Panc1 (cell line): Measurements from ENCODE around the gene XIRP2.
A peak's percentile ranks its signal among the peaks of the same experiment; 100 is the strongest.

Experiments used
- POLR2AphosphoS5 ChIP-seq: IDR thresholded peaks from 2 replicates; pipeline ENCODE4 v1.6.1; 2012; ENCODE audit warnings: mild to moderate bottlenecking, low read depth, low read length, moderate library complexity
- SIN3A ChIP-seq: IDR thresholded peaks from 2 replicates; pipeline ENCODE4 v1.6.1; 2012; ENCODE audit warnings: low read depth, mild to moderate bottlenecking, low read length, moderate library complexity, borderline replicate concordance; ENCODE audit not compliant: insufficient read depth
- TF ChIP-seq, protein P1 (sequence below): fragments of 450-650 bp; IDR thresholded peaks from 2 replicates; pipeline ENCODE4 v1.5.1; 2017; ENCODE audit warnings: mild to moderate bottlenecking
- TF ChIP-seq, protein P2 (sequence below), 2 experiments: IDR thresholded peaks; 2 replicates each; pipeline ENCODE4 v1.6.1; 2011 to 2012; ENCODE audit warnings: low read depth in 2 of 2, control low read depth in 1 of 2, low read length in 1 of 2, mild to moderate bottlenecking in 1 of 2, moderate library complexity in 1 of 2; ENCODE audit not compliant: insufficient read depth in 1 of 2

DNA sequence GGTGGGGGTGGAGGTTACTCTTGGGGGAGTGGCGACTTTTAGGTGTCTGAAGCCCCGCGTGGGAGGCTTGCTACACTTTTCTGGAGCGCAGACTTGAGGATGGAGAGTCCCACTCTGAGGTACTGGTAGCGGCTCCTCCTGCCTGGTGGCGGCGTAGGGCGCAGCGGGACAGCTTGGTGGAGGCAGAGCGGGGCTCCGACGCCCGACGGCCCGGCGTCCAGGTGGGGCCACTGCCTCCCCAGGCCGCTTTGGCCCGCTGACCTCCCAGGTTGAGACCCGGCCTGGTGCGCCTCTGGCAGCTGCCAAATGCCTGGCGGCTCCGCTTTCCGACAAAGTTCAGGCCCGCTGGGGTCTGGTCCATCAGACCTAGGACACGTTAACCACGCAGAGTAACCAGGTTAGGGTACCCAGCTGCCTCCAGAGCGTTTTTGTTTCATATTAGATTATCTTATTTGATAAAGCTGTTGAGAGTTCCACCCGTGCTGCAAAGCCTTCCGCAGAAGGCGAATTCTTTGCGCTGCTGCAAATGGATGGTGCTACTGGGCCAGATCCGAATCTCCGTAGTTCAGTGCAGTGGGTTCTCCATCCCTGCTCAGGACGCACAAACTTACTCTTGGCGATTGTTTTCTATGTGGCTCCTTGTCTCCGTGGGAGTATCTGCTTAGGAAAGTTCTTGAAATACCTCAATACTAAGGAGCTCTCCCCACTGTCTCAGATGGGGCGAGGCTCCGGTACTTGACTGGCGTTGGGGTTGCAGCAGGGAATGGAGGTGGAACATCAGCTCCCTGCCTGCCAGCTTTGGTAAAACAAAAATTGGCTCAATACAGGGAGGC lies 405.9 kb downstream of the XIRP2 start:
- TF ChIP-seq SIN3A (no peak), POLR2AphosphoS5 (no peak)
- TF ChIP-seq, protein P1, sequence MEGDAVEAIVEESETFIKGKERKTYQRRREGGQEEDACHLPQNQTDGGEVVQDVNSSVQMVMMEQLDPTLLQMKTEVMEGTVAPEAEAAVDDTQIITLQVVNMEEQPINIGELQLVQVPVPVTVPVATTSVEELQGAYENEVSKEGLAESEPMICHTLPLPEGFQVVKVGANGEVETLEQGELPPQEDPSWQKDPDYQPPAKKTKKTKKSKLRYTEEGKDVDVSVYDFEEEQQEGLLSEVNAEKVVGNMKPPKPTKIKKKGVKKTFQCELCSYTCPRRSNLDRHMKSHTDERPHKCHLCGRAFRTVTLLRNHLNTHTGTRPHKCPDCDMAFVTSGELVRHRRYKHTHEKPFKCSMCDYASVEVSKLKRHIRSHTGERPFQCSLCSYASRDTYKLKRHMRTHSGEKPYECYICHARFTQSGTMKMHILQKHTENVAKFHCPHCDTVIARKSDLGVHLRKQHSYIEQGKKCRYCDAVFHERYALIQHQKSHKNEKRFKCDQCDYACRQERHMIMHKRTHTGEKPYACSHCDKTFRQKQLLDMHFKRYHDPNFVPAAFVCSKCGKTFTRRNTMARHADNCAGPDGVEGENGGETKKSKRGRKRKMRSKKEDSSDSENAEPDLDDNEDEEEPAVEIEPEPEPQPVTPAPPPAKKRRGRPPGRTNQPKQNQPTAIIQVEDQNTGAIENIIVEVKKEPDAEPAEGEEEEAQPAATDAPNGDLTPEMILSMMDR: no peak
- TF ChIP-seq, protein P2, sequence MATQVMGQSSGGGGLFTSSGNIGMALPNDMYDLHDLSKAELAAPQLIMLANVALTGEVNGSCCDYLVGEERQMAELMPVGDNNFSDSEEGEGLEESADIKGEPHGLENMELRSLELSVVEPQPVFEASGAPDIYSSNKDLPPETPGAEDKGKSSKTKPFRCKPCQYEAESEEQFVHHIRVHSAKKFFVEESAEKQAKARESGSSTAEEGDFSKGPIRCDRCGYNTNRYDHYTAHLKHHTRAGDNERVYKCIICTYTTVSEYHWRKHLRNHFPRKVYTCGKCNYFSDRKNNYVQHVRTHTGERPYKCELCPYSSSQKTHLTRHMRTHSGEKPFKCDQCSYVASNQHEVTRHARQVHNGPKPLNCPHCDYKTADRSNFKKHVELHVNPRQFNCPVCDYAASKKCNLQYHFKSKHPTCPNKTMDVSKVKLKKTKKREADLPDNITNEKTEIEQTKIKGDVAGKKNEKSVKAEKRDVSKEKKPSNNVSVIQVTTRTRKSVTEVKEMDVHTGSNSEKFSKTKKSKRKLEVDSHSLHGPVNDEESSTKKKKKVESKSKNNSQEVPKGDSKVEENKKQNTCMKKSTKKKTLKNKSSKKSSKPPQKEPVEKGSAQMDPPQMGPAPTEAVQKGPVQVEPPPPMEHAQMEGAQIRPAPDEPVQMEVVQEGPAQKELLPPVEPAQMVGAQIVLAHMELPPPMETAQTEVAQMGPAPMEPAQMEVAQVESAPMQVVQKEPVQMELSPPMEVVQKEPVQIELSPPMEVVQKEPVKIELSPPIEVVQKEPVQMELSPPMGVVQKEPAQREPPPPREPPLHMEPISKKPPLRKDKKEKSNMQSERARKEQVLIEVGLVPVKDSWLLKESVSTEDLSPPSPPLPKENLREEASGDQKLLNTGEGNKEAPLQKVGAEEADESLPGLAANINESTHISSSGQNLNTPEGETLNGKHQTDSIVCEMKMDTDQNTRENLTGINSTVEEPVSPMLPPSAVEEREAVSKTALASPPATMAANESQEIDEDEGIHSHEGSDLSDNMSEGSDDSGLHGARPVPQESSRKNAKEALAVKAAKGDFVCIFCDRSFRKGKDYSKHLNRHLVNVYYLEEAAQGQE (IDR thresholded peaks at IDR 0.05; ENCODE audit: insufficient read depth in 1 of 2, low read depth in 2 of 2, low read length in 1 of 2): 0 out of 4 replicates have a peak, but pooled peaks of 1 of the 2 experiments have one; percentile 29
